K562 (cell line): ENCODE measurements around the gene DOK1. TPM values are rescaled to one million over a fixed set of nuclear protein-coding genes. Genes with fewer than 3 reads are reported as not detected.
A peak's percentile ranks its signal among the peaks of the same experiment; 100 is the strongest.

Experiments
- RB1 ChIP-seq: fragments of 450-650 bp; IDR thresholded peaks from 2 replicates; pipeline ENCODE4 v1.6.1; 2017; ENCODE audit warnings: low read depth, mild to moderate bottlenecking
- REST ChIP-seq, 2 experiments: fragments of 450-650 bp; formaldehyde crosslinking in 1 of 2; IDR thresholded peaks; 2 replicates each; pipeline versions ENCODE4 v1.4.0 to v1.6.1; 2014 to 2020; ENCODE audit warnings: mild to moderate bottlenecking in 2 of 2, borderline replicate concordance in 1 of 2, low read depth in 1 of 2
- SAP30 ChIP-seq: fragments of 200-600 bp; sonication (generic); IDR thresholded peaks from 2 replicates; pipeline ENCODE4 v1.6.1; 2012; ENCODE audit warnings: borderline replicate concordance, low read depth, mild to moderate bottlenecking, moderate library complexity, low read length, control low read depth, inconsistent platforms; ENCODE audit not compliant: insufficient read depth, poor library complexity, severe bottlenecking
- polyA plus RNA-seq, 8 experiments: library from polyadenylated mRNA; depleted of rRNA in 4 of 8; stranded (reverse) in 5 of 8; unstranded in 3 of 8; fragments of >200 nt; fragmentation: Nextera tagmentation in 2 of 8; fragmentation: Illumina TruSeq in 1 of 8; extraction: Ambion mirVana in 2 of 8; extraction: Trizol in 1 of 8; gene quantifications; 2 replicates each; pipeline versions ENCODE4 v1.2.1 to v1.2.3, GENCODE V29; 2011 to 2014; ENCODE audit warnings: inconsistent platforms in 1 of 8, missing spikeins in 1 of 8
- total RNA-seq, 7 experiments: library from RNA; depleted of rRNA in 6 of 7; stranded (reverse); fragments of >200 nt in 6 of 7; fragmentation: Illumina TruSeq in 2 of 7; extraction: Trizol in 2 of 7; gene quantifications; 2 replicates each; pipeline versions ENCODE4 v1.2.1 to v1.2.3, GENCODE V29; 2011 to 2021; ENCODE audit warnings: low replicate concordance in 1 of 7

The DOK1 gene
- total and polyA plus RNA-seq, 9 of the 15 experiments (the other 6 are each of a cell fraction or from before 2014, with no cell fraction given), result 0.59 to 36.4 (median 16.1) TPM

- TF ChIP-seq REST (IDR thresholded peaks at IDR 0.05; ENCODE audit: borderline replicate concordance) (0 out of 2 replicates have a peak, but pooled peaks have one; percentile 15), REST (CRISPR knock-in tag; IDR thresholded peaks at IDR 0.05; ENCODE audit: low read depth) (no peak), SAP30 (peak; percentile 60), RB1 (no peak)
Observed at GRCh38 chr2:74554820-74555531, 456 bp downstream of the DOK1 start (continued).
